ENCODE results near the gene SSH2. TPM values are rescaled to one million over a fixed set of nuclear protein-coding genes. Genes with fewer than 3 reads are reported as not detected.

Gene SSH2
- polyA plus RNA-seq, 1 of the 3 experiments (the other 2 are of a cell fraction) = 8.8 TPM

DNA sequence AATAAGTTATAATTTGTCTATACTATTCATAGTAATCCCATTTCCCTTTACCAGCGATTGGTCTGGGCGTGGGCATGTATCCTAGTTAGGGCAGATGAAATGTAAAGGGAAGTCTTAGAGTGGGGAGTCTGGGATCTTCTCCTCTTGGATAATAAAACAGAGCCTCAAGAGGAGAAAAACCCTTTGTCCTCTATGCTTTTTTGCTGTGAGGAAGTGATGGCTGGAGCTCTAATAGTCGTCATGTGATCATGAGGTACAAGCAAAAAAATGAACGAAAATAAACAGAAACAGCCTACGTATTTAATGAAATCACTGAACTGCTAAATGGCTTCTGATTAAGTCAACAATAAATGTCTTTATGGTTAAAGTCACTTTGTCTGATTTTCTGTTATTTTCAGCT is 38.2 kb upstream of the SSH2 start:
- Histone ChIP-seq H2AFZ (ENCODE audit: low read depth) (no peak overlapping the region), H3K4me2 (no peak overlapping the region), H4K20me1 (ENCODE audit: insufficient read depth) (no peaks in the 10 kb centered on the region), H3K36me3 (replicated peaks in 1 of 2; ENCODE audit: control insufficient read depth in 1 of 2, insufficient read depth in 2 of 2, low read length in 1 of 2) (no peaks in the 10 kb centered on the region), H3K9ac (no peak overlapping the region), H3K27me3 (ENCODE audit: insufficient read depth) (no peaks in the 10 kb centered on the region), H3K79me2 (ENCODE audit: insufficient read depth) (no peaks in the 10 kb centered on the region), H3K27ac (ENCODE audit: low read depth in 2 of 2, low read length in 1 of 2) (no peak overlapping the region), H3K4me3 (ENCODE audit: low read depth in 2 of 2, low read length in 1 of 2) (no peak overlapping the region), H3K9me2 (no peaks in the 10 kb centered on the region), H3K9me3 (no peaks in the 10 kb centered on the region), H3K4me1 (ENCODE audit: control insufficient read depth in 1 of 2, insufficient read depth in 2 of 2, low read depth in 1 of 2, low read length in 1 of 2) (no peaks in the 10 kb centered on the region), H3F3A (replicated peaks; ENCODE audit: insufficient read depth) (no peaks in the 10 kb centered on the region)
- CTCF ChIA-PET = no interaction called here
- WGBS (ENCODE audit: low lambda C conversion rate) = 68% methylated on average over 5 of the region's 5 CpGs
- no peak for DNase-seq
- POLR2A ChIA-PET = no interaction called here
- TF ChIP-seq MXI1 (IDR thresholded peaks at IDR 0.05; ENCODE audit: low read depth, low read length) (no peak), SIN3A (IDR thresholded peaks at IDR 0.05; ENCODE audit: borderline replicate concordance, low read depth, low read length) (no peak), POLR2AphosphoS5 (IDR thresholded peaks at IDR 0.05; ENCODE audit: low read depth, low read length) (no peak), SMC3 (IDR thresholded peaks at IDR 0.05; ENCODE audit: low read depth, low read length) (no peak), YY1 (IDR thresholded peaks at IDR 0.05; ENCODE audit: low read depth) (no peak), GABPA (IDR thresholded peaks at IDR 0.05; ENCODE audit: low read depth) (no peak), GATA2 (CRISPR knock-in tag; IDR thresholded peaks at IDR 0.05) (no peak), NFIC (IDR thresholded peaks at IDR 0.05; ENCODE audit: borderline replicate concordance) (no peak)
- TF ChIP-seq, protein P1, sequence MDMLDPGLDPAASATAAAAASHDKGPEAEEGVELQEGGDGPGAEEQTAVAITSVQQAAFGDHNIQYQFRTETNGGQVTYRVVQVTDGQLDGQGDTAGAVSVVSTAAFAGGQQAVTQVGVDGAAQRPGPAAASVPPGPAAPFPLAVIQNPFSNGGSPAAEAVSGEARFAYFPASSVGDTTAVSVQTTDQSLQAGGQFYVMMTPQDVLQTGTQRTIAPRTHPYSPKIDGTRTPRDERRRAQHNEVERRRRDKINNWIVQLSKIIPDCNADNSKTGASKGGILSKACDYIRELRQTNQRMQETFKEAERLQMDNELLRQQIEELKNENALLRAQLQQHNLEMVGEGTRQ (IDR thresholded peaks at IDR 0.05; ENCODE audit: borderline replicate concordance, low read depth, low read length) = no peak
- TF ChIP-seq, protein P2, sequence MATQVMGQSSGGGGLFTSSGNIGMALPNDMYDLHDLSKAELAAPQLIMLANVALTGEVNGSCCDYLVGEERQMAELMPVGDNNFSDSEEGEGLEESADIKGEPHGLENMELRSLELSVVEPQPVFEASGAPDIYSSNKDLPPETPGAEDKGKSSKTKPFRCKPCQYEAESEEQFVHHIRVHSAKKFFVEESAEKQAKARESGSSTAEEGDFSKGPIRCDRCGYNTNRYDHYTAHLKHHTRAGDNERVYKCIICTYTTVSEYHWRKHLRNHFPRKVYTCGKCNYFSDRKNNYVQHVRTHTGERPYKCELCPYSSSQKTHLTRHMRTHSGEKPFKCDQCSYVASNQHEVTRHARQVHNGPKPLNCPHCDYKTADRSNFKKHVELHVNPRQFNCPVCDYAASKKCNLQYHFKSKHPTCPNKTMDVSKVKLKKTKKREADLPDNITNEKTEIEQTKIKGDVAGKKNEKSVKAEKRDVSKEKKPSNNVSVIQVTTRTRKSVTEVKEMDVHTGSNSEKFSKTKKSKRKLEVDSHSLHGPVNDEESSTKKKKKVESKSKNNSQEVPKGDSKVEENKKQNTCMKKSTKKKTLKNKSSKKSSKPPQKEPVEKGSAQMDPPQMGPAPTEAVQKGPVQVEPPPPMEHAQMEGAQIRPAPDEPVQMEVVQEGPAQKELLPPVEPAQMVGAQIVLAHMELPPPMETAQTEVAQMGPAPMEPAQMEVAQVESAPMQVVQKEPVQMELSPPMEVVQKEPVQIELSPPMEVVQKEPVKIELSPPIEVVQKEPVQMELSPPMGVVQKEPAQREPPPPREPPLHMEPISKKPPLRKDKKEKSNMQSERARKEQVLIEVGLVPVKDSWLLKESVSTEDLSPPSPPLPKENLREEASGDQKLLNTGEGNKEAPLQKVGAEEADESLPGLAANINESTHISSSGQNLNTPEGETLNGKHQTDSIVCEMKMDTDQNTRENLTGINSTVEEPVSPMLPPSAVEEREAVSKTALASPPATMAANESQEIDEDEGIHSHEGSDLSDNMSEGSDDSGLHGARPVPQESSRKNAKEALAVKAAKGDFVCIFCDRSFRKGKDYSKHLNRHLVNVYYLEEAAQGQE (IDR thresholded peaks at IDR 0.05; ENCODE audit: low read depth, low read length) = no peak
- TF ChIP-seq, protein P3, sequence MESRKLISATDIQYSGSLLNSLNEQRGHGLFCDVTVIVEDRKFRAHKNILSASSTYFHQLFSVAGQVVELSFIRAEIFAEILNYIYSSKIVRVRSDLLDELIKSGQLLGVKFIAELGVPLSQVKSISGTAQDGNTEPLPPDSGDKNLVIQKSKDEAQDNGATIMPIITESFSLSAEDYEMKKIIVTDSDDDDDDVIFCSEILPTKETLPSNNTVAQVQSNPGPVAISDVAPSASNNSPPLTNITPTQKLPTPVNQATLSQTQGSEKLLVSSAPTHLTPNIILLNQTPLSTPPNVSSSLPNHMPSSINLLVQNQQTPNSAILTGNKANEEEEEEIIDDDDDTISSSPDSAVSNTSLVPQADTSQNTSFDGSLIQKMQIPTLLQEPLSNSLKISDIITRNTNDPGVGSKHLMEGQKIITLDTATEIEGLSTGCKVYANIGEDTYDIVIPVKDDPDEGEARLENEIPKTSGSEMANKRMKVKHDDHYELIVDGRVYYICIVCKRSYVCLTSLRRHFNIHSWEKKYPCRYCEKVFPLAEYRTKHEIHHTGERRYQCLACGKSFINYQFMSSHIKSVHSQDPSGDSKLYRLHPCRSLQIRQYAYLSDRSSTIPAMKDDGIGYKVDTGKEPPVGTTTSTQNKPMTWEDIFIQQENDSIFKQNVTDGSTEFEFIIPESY (IDR thresholded peaks at IDR 0.05; ENCODE audit: borderline replicate concordance, low read depth) = no peak

DNA sequence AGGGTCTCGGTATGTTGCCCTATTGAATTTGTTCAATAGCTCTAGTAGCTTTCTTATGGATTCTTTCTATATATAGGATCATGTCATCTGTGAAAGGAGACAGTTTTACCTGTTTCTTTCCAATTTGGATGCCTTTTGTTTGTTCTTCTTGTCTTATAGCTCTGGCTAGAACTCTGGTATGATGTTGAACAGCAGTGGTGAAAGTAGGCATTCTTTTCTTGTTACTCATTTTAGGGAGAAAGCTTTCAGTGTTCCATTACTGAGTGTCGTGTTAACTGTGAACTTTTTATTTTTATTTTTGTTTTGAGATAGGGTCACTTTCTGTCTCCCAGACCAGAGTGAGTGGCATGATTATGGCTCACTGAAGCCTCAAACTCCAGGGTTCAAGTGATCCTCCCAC is 32.6 kb upstream of the SSH2 start:
- Histone ChIP-seq H3K9me3 (no peaks in the 10 kb centered on the region), H3K9me2 (no peaks in the 10 kb centered on the region), H3K27me3 (ENCODE audit: insufficient read depth) (no peaks in the 10 kb centered on the region), H3K4me3 (ENCODE audit: low read depth in 2 of 2, low read length in 1 of 2) (no peak overlapping the region), H3K4me1 (ENCODE audit: control insufficient read depth in 1 of 2, insufficient read depth in 2 of 2, low read depth in 1 of 2, low read length in 1 of 2) (no peaks in the 10 kb centered on the region), H2AFZ (ENCODE audit: low read depth) (no peak overlapping the region), H3K9ac (no peak overlapping the region), H3K36me3 (replicated peaks in 1 of 2; ENCODE audit: control insufficient read depth in 1 of 2, insufficient read depth in 2 of 2, low read length in 1 of 2) (no peaks in the 10 kb centered on the region), H3K27ac (ENCODE audit: low read depth in 2 of 2, low read length in 1 of 2) (no peak overlapping the region), H3K4me2 (no peak overlapping the region), H3K79me2 (ENCODE audit: insufficient read depth) (no peaks in the 10 kb centered on the region), H3F3A (replicated peaks; ENCODE audit: insufficient read depth) (no peaks in the 10 kb centered on the region), H4K20me1 (ENCODE audit: insufficient read depth) (no peaks in the 10 kb centered on the region)
- TF ChIP-seq, protein P3 (IDR thresholded peaks at IDR 0.05; ENCODE audit: borderline replicate concordance, low read depth) = no peak
- TF ChIP-seq TCF12 (IDR thresholded peaks at IDR 0.05) = no peak
- CTCF ChIA-PET = interaction anchor here (0.6 to 1.4 kb wide), 4 partner anchors 11 to 1145 kb away, joined by 3 to 5 read pairs (median 3); no protein-coding TSS in a partner anchor
- POLR2A ChIA-PET = no interaction called here
- no peak for DNase-seq
- 70% methylated on average over 2 of the region's 2 CpGs for WGBS (ENCODE audit: low lambda C conversion rate)

Measured in SK-N-SH (cell line).